ENCODE data around the gene SUPT3H. TPM values are rescaled to one million over a fixed set of nuclear protein-coding genes. Genes with fewer than 3 reads are reported as not detected.

Gene SUPT3H
- total and polyA plus RNA-seq, 12 donors = 10.0 to 56.2 (median 16.6) TPM

DNA sequence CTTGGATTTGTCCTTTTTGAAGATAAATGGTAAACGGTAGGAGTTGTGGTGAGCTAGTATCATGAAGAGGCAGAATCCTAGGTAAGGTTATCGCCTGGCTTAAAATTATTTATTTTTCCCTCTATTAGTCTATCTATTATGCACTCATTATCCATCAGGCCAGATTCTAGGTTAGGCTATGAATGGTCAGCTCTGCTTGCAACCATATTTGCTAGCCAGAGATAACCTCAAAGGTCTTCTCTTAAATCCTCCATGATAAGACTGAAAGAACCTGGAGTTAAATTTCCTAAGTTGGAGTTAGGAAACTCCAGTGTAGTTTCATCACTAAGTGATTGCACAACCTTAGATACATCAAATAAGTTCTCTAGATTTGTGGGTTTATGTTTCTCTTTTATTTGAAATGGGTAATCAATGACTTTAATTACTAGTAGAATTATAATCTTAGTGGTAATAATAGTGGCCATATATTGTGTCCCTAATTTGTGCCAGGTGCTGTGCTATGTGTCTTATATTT is 351.7 kb downstream of the SUPT3H start:
- Histone ChIP-seq H3K27ac (no peak overlapping the region), H3K27me3 (no peaks in the 10 kb centered on the region), H3K4me1 (replicated peaks in 1 of 2) (no peaks in the 10 kb centered on the region), H3K4me3 (no peak overlapping the region), H3K36me3 (replicated peaks in 1 of 2) (no peaks in the 10 kb centered on the region), H3K9me3 (replicated peaks in 1 of 3) (peaks cover 0 to 4% (median 0%) of the 10 kb centered on the region in 3 donors)
- DNase-seq = no peak
- intact Hi-C loops (cut with DNase I) = no loop called here
- TF ChIP-seq, protein P1, sequence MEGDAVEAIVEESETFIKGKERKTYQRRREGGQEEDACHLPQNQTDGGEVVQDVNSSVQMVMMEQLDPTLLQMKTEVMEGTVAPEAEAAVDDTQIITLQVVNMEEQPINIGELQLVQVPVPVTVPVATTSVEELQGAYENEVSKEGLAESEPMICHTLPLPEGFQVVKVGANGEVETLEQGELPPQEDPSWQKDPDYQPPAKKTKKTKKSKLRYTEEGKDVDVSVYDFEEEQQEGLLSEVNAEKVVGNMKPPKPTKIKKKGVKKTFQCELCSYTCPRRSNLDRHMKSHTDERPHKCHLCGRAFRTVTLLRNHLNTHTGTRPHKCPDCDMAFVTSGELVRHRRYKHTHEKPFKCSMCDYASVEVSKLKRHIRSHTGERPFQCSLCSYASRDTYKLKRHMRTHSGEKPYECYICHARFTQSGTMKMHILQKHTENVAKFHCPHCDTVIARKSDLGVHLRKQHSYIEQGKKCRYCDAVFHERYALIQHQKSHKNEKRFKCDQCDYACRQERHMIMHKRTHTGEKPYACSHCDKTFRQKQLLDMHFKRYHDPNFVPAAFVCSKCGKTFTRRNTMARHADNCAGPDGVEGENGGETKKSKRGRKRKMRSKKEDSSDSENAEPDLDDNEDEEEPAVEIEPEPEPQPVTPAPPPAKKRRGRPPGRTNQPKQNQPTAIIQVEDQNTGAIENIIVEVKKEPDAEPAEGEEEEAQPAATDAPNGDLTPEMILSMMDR (IDR thresholded peaks at IDR 0.05) = no peak
- TF ChIP-seq POLR2A (IDR thresholded peaks at IDR 0.05) = no peak
- WGBS, 4 donors = 87 to 96% (median 87%) methylated on average over 2 of the region's 2 CpGs

DNA sequence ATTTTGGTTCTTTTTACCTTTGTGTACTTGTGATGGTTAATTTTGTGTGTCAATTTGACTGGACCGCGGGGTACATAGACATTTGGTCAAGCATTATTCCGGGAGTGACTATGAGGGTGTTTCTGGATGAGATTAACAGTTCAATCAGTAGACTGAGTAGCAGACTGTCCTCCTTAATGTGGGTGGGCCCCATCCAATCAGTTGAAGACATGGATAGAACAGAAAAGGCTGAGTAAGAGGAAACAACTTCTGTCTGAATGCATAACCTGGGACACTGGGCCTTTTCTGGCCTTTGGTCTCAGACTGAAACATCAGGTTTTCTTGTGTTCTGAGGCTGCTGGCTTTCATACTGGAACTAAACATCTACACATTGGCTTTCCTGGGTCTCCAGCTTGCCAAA is 353.1 kb downstream of the SUPT3H start:
- TF ChIP-seq POLR2A (IDR thresholded peaks at IDR 0.05) = no peak
- TF ChIP-seq, protein P1 (IDR thresholded peaks at IDR 0.05) = no peak
- Histone ChIP-seq H3K36me3 (replicated peaks in 1 of 2) (no peaks in the 10 kb centered on the region), H3K27ac (no peak overlapping the region), H3K4me3 (no peak overlapping the region), H3K4me1 (replicated peaks in 1 of 2) (no peaks in the 10 kb centered on the region), H3K9me3 (replicated peaks in 1 of 3) (peaks cover 0 to 4% (median 0%) of the 10 kb centered on the region in 3 donors), H3K27me3 (no peaks in the 10 kb centered on the region)
- DNase-seq = no peak
- intact Hi-C loops (cut with DNase I) = no loop called here
- WGBS, 4 donors = 96 to 100% (median 97%) methylated on average over 3 of the region's 3 CpGs

DNA sequence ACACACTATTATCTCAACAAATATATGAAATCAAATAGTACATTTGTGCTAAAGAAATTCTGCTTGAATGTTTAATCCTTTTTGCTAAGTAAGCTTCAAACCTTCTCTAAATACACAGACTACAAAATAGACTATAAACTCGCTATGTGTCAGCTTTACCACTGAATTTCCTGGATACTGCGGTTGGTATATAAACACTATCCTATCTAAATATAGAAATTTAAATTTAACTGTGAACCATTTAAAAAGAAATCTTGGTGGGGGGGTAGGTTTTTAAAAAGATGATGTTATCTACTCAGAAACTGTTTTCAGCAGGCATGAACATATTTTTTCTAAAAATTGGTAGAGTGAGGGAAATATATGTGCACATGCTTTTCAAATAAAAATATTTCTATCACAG is 356.1 kb downstream of the SUPT3H start:
- Histone ChIP-seq H3K4me3 (no peak overlapping the region), H3K27me3 (no peaks in the 10 kb centered on the region), H3K27ac (no peak overlapping the region), H3K36me3 (replicated peaks in 1 of 2) (no peaks in the 10 kb centered on the region), H3K4me1 (replicated peaks in 1 of 2) (no peaks in the 10 kb centered on the region), H3K9me3 (replicated peaks in 1 of 3) (no peaks in the 10 kb centered on the region)
- intact Hi-C loops (cut with DNase I) = no loop called here
- DNase-seq = no peak
- TF ChIP-seq POLR2A (IDR thresholded peaks at IDR 0.05) = no peak
- TF ChIP-seq, protein P1 (IDR thresholded peaks at IDR 0.05) = no peak
- 66 to 73% (median 69%) methylated on average over 2 of the region's 2 CpGs for WGBS, 4 donors

DNA sequence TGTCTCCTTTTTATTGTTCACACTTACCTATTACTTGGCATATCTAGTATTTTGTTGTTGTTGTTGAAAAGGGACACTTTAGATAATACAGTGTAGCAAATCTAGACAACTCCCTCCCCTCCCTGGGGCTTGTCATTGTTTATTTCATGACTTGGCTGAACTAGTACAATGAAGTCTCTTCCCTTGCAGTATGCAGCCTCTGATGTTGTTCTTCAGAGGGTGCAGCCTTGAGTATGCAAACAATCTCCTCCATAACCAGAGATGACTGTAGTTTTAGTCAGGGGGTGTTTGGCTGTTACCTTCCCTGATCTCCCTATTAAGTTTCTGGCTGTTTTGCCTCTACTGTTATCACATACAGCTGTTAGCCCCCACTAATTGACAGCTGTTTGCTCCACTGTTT is 365.0 kb downstream of the SUPT3H start:
- no peak overlapping the region for H3K4me3 ChIP-seq
- no peak overlapping the region for H3K27ac ChIP-seq
- no peaks in the 10 kb centered on the region for H3K27me3 ChIP-seq
- no peak for TF ChIP-seq POLR2A (IDR thresholded peaks at IDR 0.05)
- TF ChIP-seq, protein P1 (IDR thresholded peaks at IDR 0.05) = no peak
- intact Hi-C loops (cut with DNase I) = no loop called here
- H3K36me3 ChIP-seq (replicated peaks in 1 of 2) = no peaks in the 10 kb centered on the region
- DNase-seq = no peak
- no peaks in the 10 kb centered on the region for H3K9me3 ChIP-seq (replicated peaks in 1 of 3)
- no peaks in the 10 kb centered on the region for H3K4me1 ChIP-seq (replicated peaks in 1 of 2)
